Prostate gland (tissue), 2 donors: Measurements from ENCODE around the gene RPL9.

Source experiments
- POLR2A ChIP-seq: fragments of 450-650 bp; IDR thresholded peaks from one replicate; pipeline ENCODE4 v1.6.1; 2016; ENCODE audit warnings: antibody characterized with exemption, mild to moderate bottlenecking
- POLR2AphosphoS5 ChIP-seq: sonication (generic); formaldehyde crosslinking; IDR thresholded peaks from one replicate; pipeline ENCODE4 v1.6.1; 2017; ENCODE audit warnings: antibody characterized with exemption
- TF ChIP-seq, protein P1 (sequence below), 4 experiments: fragments of 200-600 bp in 2 of 4; fragments of 450-650 bp in 2 of 4; sonication (generic) in 2 of 4; IDR thresholded peaks; 1 replicate in 3 of 4; 2 replicates in 1 of 4; pipeline ENCODE4 v1.5.1; 2016 to 2019; ENCODE audit warnings: antibody characterized with exemption in 4 of 4, mild to moderate bottlenecking in 2 of 4, moderate library complexity in 2 of 4

GRCh38 chr4:39441593-39441992 is 17.1 kb downstream of the RPL9 start:
- TF ChIP-seq, protein P1, sequence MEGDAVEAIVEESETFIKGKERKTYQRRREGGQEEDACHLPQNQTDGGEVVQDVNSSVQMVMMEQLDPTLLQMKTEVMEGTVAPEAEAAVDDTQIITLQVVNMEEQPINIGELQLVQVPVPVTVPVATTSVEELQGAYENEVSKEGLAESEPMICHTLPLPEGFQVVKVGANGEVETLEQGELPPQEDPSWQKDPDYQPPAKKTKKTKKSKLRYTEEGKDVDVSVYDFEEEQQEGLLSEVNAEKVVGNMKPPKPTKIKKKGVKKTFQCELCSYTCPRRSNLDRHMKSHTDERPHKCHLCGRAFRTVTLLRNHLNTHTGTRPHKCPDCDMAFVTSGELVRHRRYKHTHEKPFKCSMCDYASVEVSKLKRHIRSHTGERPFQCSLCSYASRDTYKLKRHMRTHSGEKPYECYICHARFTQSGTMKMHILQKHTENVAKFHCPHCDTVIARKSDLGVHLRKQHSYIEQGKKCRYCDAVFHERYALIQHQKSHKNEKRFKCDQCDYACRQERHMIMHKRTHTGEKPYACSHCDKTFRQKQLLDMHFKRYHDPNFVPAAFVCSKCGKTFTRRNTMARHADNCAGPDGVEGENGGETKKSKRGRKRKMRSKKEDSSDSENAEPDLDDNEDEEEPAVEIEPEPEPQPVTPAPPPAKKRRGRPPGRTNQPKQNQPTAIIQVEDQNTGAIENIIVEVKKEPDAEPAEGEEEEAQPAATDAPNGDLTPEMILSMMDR (IDR thresholded peaks at IDR 0.05) = no peak
- no peak for TF ChIP-seq POLR2AphosphoS5
- TF ChIP-seq POLR2A = no peak
